ENCODE results near the gene RAI1. TPM values are rescaled to one million over a fixed set of nuclear protein-coding genes. Genes with fewer than 3 reads are reported as not detected.

Gene RAI1
- total RNA-seq, 1 donor from 2014 or later = 33.5 TPM

- intact Hi-C loops (cut with micrococcal nuclease) = no loop called here
- no peak for DNase-seq (ENCODE audit: low spot score)
- H3K9me3 Mint-ChIP-seq = no peaks in the 10 kb centered on the region
- peaks cover 48% of the 10 kb centered on the region for H3K4me1 Mint-ChIP-seq (ENCODE audit: low read depth)
- H3K27me3 Mint-ChIP-seq (ENCODE audit: low read depth) = no peaks in the 10 kb centered on the region
- H3K4me3 Mint-ChIP-seq (ENCODE audit: low read depth) = no peak overlapping the region
- peaks cover 7% of the 10 kb centered on the region for H3K36me3 Mint-ChIP-seq (ENCODE audit: low read depth)
- peak overlapping the region; percentile 2 for H3K27ac Mint-ChIP-seq
These were observed 10.4 kb downstream of the RAI1 start for GRCh38 chr17:17691468-17692263.

GRCh38 chr17:17692353-17693252 lies 11.3 kb downstream of the RAI1 start:
- Mint-ChIP-seq H3K4me1 (ENCODE audit: low read depth) (peaks cover 54% of the 10 kb centered on the region), H3K9me3 (no peaks in the 10 kb centered on the region), H3K27me3 (ENCODE audit: low read depth) (no peaks in the 10 kb centered on the region), H3K27ac (peak overlapping the region; percentile 69), H3K4me3 (ENCODE audit: low read depth) (peak overlapping the region; percentile 31), H3K36me3 (ENCODE audit: low read depth) (peaks cover 4% of the 10 kb centered on the region)
- intact Hi-C loops (cut with micrococcal nuclease) = no loop called here
- no peak for DNase-seq (ENCODE audit: low spot score)

GRCh38 chr17:17693253-17694168 lies 12.3 kb downstream of the RAI1 start:
- Mint-ChIP-seq H3K27ac (peak overlapping the region; percentile 98), H3K36me3 (ENCODE audit: low read depth) (peaks cover 4% of the 10 kb centered on the region), H3K4me1 (ENCODE audit: low read depth) (peaks cover 56% of the 10 kb centered on the region), H3K9me3 (no peaks in the 10 kb centered on the region), H3K27me3 (ENCODE audit: low read depth) (no peaks in the 10 kb centered on the region), H3K4me3 (ENCODE audit: low read depth) (peak overlapping the region; percentile 63)
- intact Hi-C loops (cut with micrococcal nuclease) = loop anchor here (1.0 kb wide), 2 partner anchors 11 to 59 kb away; no protein-coding TSS in a partner anchor
- DNase-seq (ENCODE audit: low spot score) = no peak

GRCh38 chr17:17694169-17695081 lies 13.2 kb downstream of the RAI1 start:
- DNase-seq (ENCODE audit: low spot score) = peak; percentile 65
- Mint-ChIP-seq H3K36me3 (ENCODE audit: low read depth) (peaks cover under 1% of the 10 kb centered on the region), H3K27ac (peak overlapping the region; percentile 98), H3K9me3 (no peaks in the 10 kb centered on the region), H3K4me3 (ENCODE audit: low read depth) (peak overlapping the region; percentile 80), H3K4me1 (ENCODE audit: low read depth) (peaks cover 57% of the 10 kb centered on the region), H3K27me3 (ENCODE audit: low read depth) (no peaks in the 10 kb centered on the region)
- intact Hi-C loops (cut with micrococcal nuclease) = loop anchor here (1.0 to 5.0 kb wide), 3 partner anchors 12 to 88 kb away; no protein-coding TSS in a partner anchor

- peak overlapping the region; percentile 80 for H3K4me3 Mint-ChIP-seq (ENCODE audit: low read depth)
- H3K4me1 Mint-ChIP-seq (ENCODE audit: low read depth) = peaks cover 54% of the 10 kb centered on the region
- no peaks in the 10 kb centered on the region for H3K27me3 Mint-ChIP-seq (ENCODE audit: low read depth)
These were observed 14.8 kb downstream of the RAI1 start for GRCh38 chr17:17696085-17696484.

GRCh38 chr17:17696882-17697633 lies 15.8 kb downstream of the RAI1 start:
- DNase-seq (ENCODE audit: low spot score) = no peak
- intact Hi-C loops (cut with micrococcal nuclease) = loop anchor here (5.0 kb wide), 1 partner anchor 85 kb away; no protein-coding TSS in a partner anchor
- no peaks in the 10 kb centered on the region for H3K9me3 Mint-ChIP-seq
- H3K4me1 Mint-ChIP-seq (ENCODE audit: low read depth) = peaks cover 45% of the 10 kb centered on the region
- H3K4me3 Mint-ChIP-seq (ENCODE audit: low read depth) = no peak overlapping the region
- H3K27me3 Mint-ChIP-seq (ENCODE audit: low read depth) = no peaks in the 10 kb centered on the region
- H3K36me3 Mint-ChIP-seq (ENCODE audit: low read depth) = no peaks in the 10 kb centered on the region
- no peak overlapping the region for H3K27ac Mint-ChIP-seq

More at GRCh38 chr17:17696085-17696484, 14.8 kb downstream of the RAI1 start:
- no peak for DNase-seq (ENCODE audit: low spot score)
- Mint-ChIP-seq H3K9me3 (no peaks in the 10 kb centered on the region), H3K27ac (no peak overlapping the region), H3K36me3 (ENCODE audit: low read depth) (no peaks in the 10 kb centered on the region)
- intact Hi-C loops (cut with micrococcal nuclease) = loop anchor here (5.0 kb wide), 1 partner anchor 86 kb away; no protein-coding TSS in a partner anchor

GRCh38 chr17:17698371-17698770 lies 17.1 kb downstream of the RAI1 start:
- H3K36me3 Mint-ChIP-seq (ENCODE audit: low read depth) = no peaks in the 10 kb centered on the region
- H3K27me3 Mint-ChIP-seq (ENCODE audit: low read depth) = no peaks in the 10 kb centered on the region
- no peak overlapping the region for H3K27ac Mint-ChIP-seq
- H3K4me1 Mint-ChIP-seq (ENCODE audit: low read depth) = peaks cover 33% of the 10 kb centered on the region
- H3K4me3 Mint-ChIP-seq (ENCODE audit: low read depth) = no peak overlapping the region
- no peaks in the 10 kb centered on the region for H3K9me3 Mint-ChIP-seq
- intact Hi-C loops (cut with micrococcal nuclease) = loop anchor here (5.0 kb wide), 1 partner anchor 84 kb away; no protein-coding TSS in a partner anchor
- DNase-seq (ENCODE audit: low spot score) = no peak

- no peak for DNase-seq (ENCODE audit: low spot score)
- Mint-ChIP-seq H3K27ac (no peak overlapping the region), H3K36me3 (ENCODE audit: low read depth) (no peaks in the 10 kb centered on the region), H3K4me3 (ENCODE audit: low read depth) (no peak overlapping the region), H3K4me1 (ENCODE audit: low read depth) (peaks cover 29% of the 10 kb centered on the region), H3K9me3 (no peaks in the 10 kb centered on the region), H3K27me3 (ENCODE audit: low read depth) (no peaks in the 10 kb centered on the region)
- intact Hi-C loops (cut with micrococcal nuclease) = loop anchor here (5.0 kb wide), 1 partner anchor 83 kb away; no protein-coding TSS in a partner anchor
These were observed 17.7 kb downstream of the RAI1 start for GRCh38 chr17:17698869-17699351.

- H3K36me3 Mint-ChIP-seq (ENCODE audit: low read depth) = no peaks in the 10 kb centered on the region
- intact Hi-C loops (cut with micrococcal nuclease) = loop anchor here (5.0 kb wide), 1 partner anchor 83 kb away; no protein-coding TSS in a partner anchor
These were observed 18.2 kb downstream of the RAI1 start for GRCh38 chr17:17699491-17699890.

GRCh38 chr17:17700251-17700969 lies 19.2 kb downstream of the RAI1 start:
- no peak for DNase-seq (ENCODE audit: low spot score)
- H3K27ac Mint-ChIP-seq = no peak overlapping the region
- intact Hi-C loops (cut with micrococcal nuclease) = no loop called here
- no peaks in the 10 kb centered on the region for H3K27me3 Mint-ChIP-seq (ENCODE audit: low read depth)
- peaks cover 21% of the 10 kb centered on the region for H3K4me1 Mint-ChIP-seq (ENCODE audit: low read depth)
- H3K4me3 Mint-ChIP-seq (ENCODE audit: low read depth) = no peak overlapping the region
- no peaks in the 10 kb centered on the region for H3K36me3 Mint-ChIP-seq (ENCODE audit: low read depth)
- no peaks in the 10 kb centered on the region for H3K9me3 Mint-ChIP-seq

More at GRCh38 chr17:17699491-17699890, 18.2 kb downstream of the RAI1 start:
- Mint-ChIP-seq H3K27me3 (ENCODE audit: low read depth) (no peaks in the 10 kb centered on the region), H3K4me1 (ENCODE audit: low read depth) (peaks cover 25% of the 10 kb centered on the region), H3K27ac (no peak overlapping the region), H3K9me3 (no peaks in the 10 kb centered on the region), H3K4me3 (ENCODE audit: low read depth) (no peak overlapping the region)
- no peak for DNase-seq (ENCODE audit: low spot score)
